Esophagus squamous epithelium (tissue), 4 donors: ENCODE results near the gene IGFL2.

Experiments used
- CTCF ChIP-seq, 6 experiments: fragments of 450-650 bp in 4 of 6; fragments of 200-600 bp in 2 of 6; sonication (generic) in 2 of 6; IDR thresholded peaks; one replicate each; pipeline ENCODE4 v1.5.1; 2016 to 2019; ENCODE audit warnings: antibody characterized with exemption in 6 of 6, mild to moderate bottlenecking in 4 of 6, moderate library complexity in 4 of 6
- POLR2A ChIP-seq, 4 donors: fragments of 450-650 bp; IDR thresholded peaks; one replicate each; pipeline ENCODE4 v1.6.1; 2017; ENCODE audit warnings: antibody characterized with exemption in 4 of 4, mild to moderate bottlenecking in 4 of 4, moderate library complexity in 3 of 4

DNA sequence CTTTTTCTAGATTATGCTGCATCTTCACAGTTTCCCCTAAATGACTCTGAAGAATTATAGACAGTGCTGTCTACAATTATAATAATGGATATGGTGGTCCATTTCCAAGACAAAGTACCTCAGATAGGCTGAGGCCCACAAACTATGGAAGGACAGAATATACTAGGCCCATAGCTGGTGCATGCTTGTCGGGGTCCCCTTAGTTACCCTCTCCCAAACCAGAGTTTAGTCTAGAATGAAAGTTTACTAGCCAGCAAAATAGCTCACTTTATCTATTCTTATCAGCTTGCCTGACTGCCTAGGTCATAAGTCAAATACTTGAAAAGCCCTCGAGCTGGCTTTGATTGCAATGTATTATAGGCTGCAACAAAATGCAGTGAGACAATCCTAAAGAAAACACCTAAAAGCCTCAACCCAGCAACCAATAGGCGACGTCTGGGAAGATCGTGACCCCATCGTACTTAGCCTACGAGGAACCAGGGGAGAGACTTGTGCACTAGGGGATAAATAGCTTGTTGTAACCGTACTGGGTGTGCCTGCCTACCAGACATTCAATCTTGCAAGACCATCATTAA lies 785 bp upstream of the IGFL2 start:
- TF ChIP-seq CTCF (IDR thresholded peaks at IDR 0.05) (no peak), POLR2A (IDR thresholded peaks at IDR 0.05) (no peak)
